Ramos (cell line): Measurements from ENCODE around the gene MINDY4B.
"Not testable (repeated sequence)": the region's sequence is repeated elsewhere in the genome, so short reads cannot be mapped to it uniquely, and the experiment has no call there.

Experiments used
- in situ Hi-C: fragments of 300-500 bp; cut with MboI; formaldehyde crosslinking; loops from one replicate; pipeline ENCODE4 v1.14.3; 2022; ENCODE audit warnings: low sequenced_read_pairs; ENCODE audit not compliant: unreplicated experiment

Gene MINDY4B

GRCh38 chr3:150857936-150858335, 47.3 kb downstream of the MINDY4B start:
- in situ Hi-C loops = not testable (repeated sequence)

- in situ Hi-C loops = no loop called here
Observed at GRCh38 chr3:150850191-150850590, 55.0 kb downstream of the MINDY4B start.

GRCh38 chr3:150848864-150849263, 56.4 kb downstream of the MINDY4B start:
- in situ Hi-C loops = no loop called here

GRCh38 chr3:150847433-150847832, 57.8 kb downstream of the MINDY4B start:
- in situ Hi-C loops = no loop called here

- in situ Hi-C loops = no loop called here
Observed at GRCh38 chr3:150844484-150844883, 60.8 kb downstream of the MINDY4B start.

- in situ Hi-C loops = no loop called here
Observed at GRCh38 chr3:150843241-150843640, 62.0 kb downstream of the MINDY4B start.

- in situ Hi-C loops = no loop called here
Observed at GRCh38 chr3:150840802-150841515, 64.3 kb downstream of the MINDY4B start.

- in situ Hi-C loops = no loop called here
Observed at GRCh38 chr3:150830745-150831144, 74.5 kb downstream of the MINDY4B start.

- in situ Hi-C loops = no loop called here
Observed at GRCh38 chr3:150830094-150830681, 75.1 kb downstream of the MINDY4B start.

- in situ Hi-C loops = no loop called here
Observed at GRCh38 chr3:150829408-150829807, 75.8 kb downstream of the MINDY4B start.

- in situ Hi-C loops = no loop called here
Observed at GRCh38 chr3:150828997-150829396, 76.2 kb downstream of the MINDY4B start.

GRCh38 chr3:150828261-150828660, 77.0 kb downstream of the MINDY4B start:
- in situ Hi-C loops = no loop called here

GRCh38 chr3:150826466-150827282, 78.6 kb downstream of the MINDY4B start:
- in situ Hi-C loops = no loop called here

- in situ Hi-C loops = no loop called here
Observed at GRCh38 chr3:150825916-150826377, 79.3 kb downstream of the MINDY4B start.

GRCh38 chr3:150825192-150825915, 79.9 kb downstream of the MINDY4B start:
- in situ Hi-C loops = no loop called here

- in situ Hi-C loops = no loop called here
Observed at GRCh38 chr3:150823277-150823676, 82.0 kb downstream of the MINDY4B start.

- in situ Hi-C loops = no loop called here
Observed at GRCh38 chr3:150822636-150823035, 82.6 kb downstream of the MINDY4B start.
